Measurements from ENCODE around the gene ACAT2.

The ACAT2 gene

DNA sequence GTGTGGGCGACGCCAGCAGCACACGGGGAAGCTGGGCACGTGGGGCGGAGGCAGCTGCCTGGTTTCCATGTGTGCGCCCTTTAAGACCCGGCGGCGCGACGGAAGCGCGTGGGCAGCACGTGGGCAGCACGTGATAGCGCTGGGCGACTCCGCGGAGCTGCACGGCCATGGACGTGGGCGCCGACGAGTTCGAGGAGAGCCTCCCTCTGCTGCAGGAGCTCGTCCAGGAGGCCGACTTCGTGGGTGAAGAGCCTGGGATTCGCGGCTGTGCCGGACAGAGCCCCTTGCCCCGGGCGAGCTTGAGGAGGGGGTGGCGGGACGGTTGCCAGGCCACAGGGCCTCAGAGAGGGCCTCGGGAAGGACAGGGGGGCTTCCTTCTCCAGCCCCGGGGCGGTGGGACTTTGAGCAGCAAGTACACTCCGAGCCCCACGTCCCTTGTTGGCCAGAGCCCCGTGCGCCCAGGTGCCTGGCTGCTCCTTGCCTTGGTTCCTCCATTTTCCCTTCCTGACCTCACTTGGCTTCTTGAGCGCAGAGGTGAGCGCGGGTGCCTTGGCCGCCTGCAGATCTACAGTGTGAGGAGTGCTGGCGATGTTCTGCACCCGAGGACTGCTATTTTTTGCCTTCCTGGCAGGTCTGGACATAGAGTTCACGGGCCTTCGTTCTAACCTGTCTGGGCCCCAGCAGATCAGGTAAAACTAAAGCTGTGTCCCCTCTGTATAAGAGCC is 38.5 kb downstream of the ACAT2 start, which contains the start of gene PNLDC1:
PNLDC1 (plus strand) TSS at position 136 of the 725 bp plus-strand sequence; CDS start at position 168, 32 bp downstream.
- Histone ChIP-seq H3K18ac (ENCODE audit: low read length) (no peak within 1 kb of the TSS), H3K27ac (ENCODE audit: low read depth, low read length) (no peak within 1 kb of the TSS), H3K23ac (ENCODE audit: low read length) (no peak within 1 kb of the TSS), H4K8ac (ENCODE audit: low read depth, low read length) (no peak within 1 kb of the TSS), H2AFZ (ENCODE audit: insufficient read depth, low read length, poor library complexity) (no peak within 1 kb of the TSS), H2BK12ac (ENCODE audit: low read length) (no peak within 1 kb of the TSS), H3K36me3 (ENCODE audit: control insufficient read depth in 1 of 2, insufficient read depth in 2 of 2, low read length in 2 of 2) (peaks cover 11 to 20% of the 10 kb centered on the region in 2 experiments), H2AK5ac (ENCODE audit: low read length) (no peak within 1 kb of the TSS), H4K91ac (ENCODE audit: low read depth, low read length) (no peak within 1 kb of the TSS), H2BK5ac (ENCODE audit: low read depth, low read length, poor library complexity) (no peak within 1 kb of the TSS), H3K79me1 (ENCODE audit: low read length) (no peaks in the 10 kb centered on the region), H3K27me3 (ENCODE audit: insufficient read depth, low read length) (no peaks in the 10 kb centered on the region), H3K9ac (ENCODE audit: low read length) (no peak within 1 kb of the TSS), H4K12ac (ENCODE audit: low read depth, low read length) (no peak within 1 kb of the TSS), H3K79me2 (ENCODE audit: control insufficient read depth, insufficient read depth, low read length, poor library complexity) (no peaks in the 10 kb centered on the region), H2BK120ac (ENCODE audit: insufficient read depth, low read length, poor library complexity) (no peak within 1 kb of the TSS), H3K9me3 (ENCODE audit: insufficient read depth, low read depth, low read length) (peaks cover 2% of the 10 kb centered on the region), H3K4ac (ENCODE audit: low read depth, low read length) (no peak within 1 kb of the TSS), H3K4me3 (ENCODE audit: low read depth, low read length) (no peak within 1 kb of the TSS), H3K4me2 (ENCODE audit: low read length) (no peak within 1 kb of the TSS), H3K14ac (ENCODE audit: low read length) (no peak within 1 kb of the TSS), H3K4me1 (ENCODE audit: control insufficient read depth in 1 of 2, insufficient read depth in 2 of 2, low read length in 2 of 2) (no peaks in the 10 kb centered on the region)
- no CpG with 5 or more reads among the region's 50 CpGs for WGBS (ENCODE audit: extremely low coverage, insufficient coverage, insufficient read length)
- no peak for DNase-seq

- no peak overlapping the region for H3K27ac ChIP-seq (ENCODE audit: low read depth, low read length)
- no peak overlapping the region for H3K23ac ChIP-seq (ENCODE audit: low read length)
- H3K4ac ChIP-seq (ENCODE audit: low read depth, low read length), result no peak overlapping the region
- H3K79me1 ChIP-seq (ENCODE audit: low read length), result no peaks in the 10 kb centered on the region
- no peaks in the 10 kb centered on the region for H3K79me2 ChIP-seq (ENCODE audit: control insufficient read depth, insufficient read depth, low read length, poor library complexity)
- no peak overlapping the region for H4K91ac ChIP-seq (ENCODE audit: low read depth, low read length)
- no peak overlapping the region for H2BK5ac ChIP-seq (ENCODE audit: low read depth, low read length, poor library complexity)
- no peak overlapping the region for H2BK12ac ChIP-seq (ENCODE audit: low read length)
- no peak overlapping the region for H3K4me2 ChIP-seq (ENCODE audit: low read length)
- H4K8ac ChIP-seq (ENCODE audit: low read depth, low read length), result no peak overlapping the region
- no CpG with 5 or more reads among the region's 8 CpGs for WGBS (ENCODE audit: extremely low coverage, insufficient coverage, insufficient read length)
- H2BK120ac ChIP-seq (ENCODE audit: insufficient read depth, low read length, poor library complexity), result no peak overlapping the region
- H3K36me3 ChIP-seq (ENCODE audit: control insufficient read depth in 1 of 2, insufficient read depth in 2 of 2, low read length in 2 of 2), result peaks cover 3 to 15% of the 10 kb centered on the region in 2 experiments
- no peak overlapping the region for H3K14ac ChIP-seq (ENCODE audit: low read length)
- no peak overlapping the region for H3K18ac ChIP-seq (ENCODE audit: low read length)
- no peak overlapping the region for H2AK5ac ChIP-seq (ENCODE audit: low read length)
- no peak for DNase-seq
- H3K9ac ChIP-seq (ENCODE audit: low read length), result no peak overlapping the region
- peaks cover 2% of the 10 kb centered on the region for H3K9me3 ChIP-seq (ENCODE audit: insufficient read depth, low read depth, low read length)
- no peaks in the 10 kb centered on the region for H3K27me3 ChIP-seq (ENCODE audit: insufficient read depth, low read length)
- no peak overlapping the region for H4K12ac ChIP-seq (ENCODE audit: low read depth, low read length)
- H3K4me3 ChIP-seq (ENCODE audit: low read depth, low read length), result no peak overlapping the region
- no peak overlapping the region for H2AFZ ChIP-seq (ENCODE audit: insufficient read depth, low read length, poor library complexity)
- no peaks in the 10 kb centered on the region for H3K4me1 ChIP-seq (ENCODE audit: control insufficient read depth in 1 of 2, insufficient read depth in 2 of 2, low read length in 2 of 2)
These were observed 40.1 kb downstream of the ACAT2 start for GRCh38 chr6:159801935-159802334.

GRCh38 chr6:159804504-159804903 is 42.7 kb downstream of the ACAT2 start:
- peaks cover 0 to 5% of the 10 kb centered on the region in 2 experiments for H3K36me3 ChIP-seq (ENCODE audit: control insufficient read depth in 1 of 2, insufficient read depth in 2 of 2, low read length in 2 of 2)
- no peak overlapping the region for H2AFZ ChIP-seq (ENCODE audit: insufficient read depth, low read length, poor library complexity)
- no peak overlapping the region for H3K18ac ChIP-seq (ENCODE audit: low read length)
- H2BK120ac ChIP-seq (ENCODE audit: insufficient read depth, low read length, poor library complexity), result no peak overlapping the region
- no peaks in the 10 kb centered on the region for H3K79me2 ChIP-seq (ENCODE audit: control insufficient read depth, insufficient read depth, low read length, poor library complexity)
- no peak overlapping the region for H2BK12ac ChIP-seq (ENCODE audit: low read length)
- no peak overlapping the region for H3K14ac ChIP-seq (ENCODE audit: low read length)
- no peak overlapping the region for H4K12ac ChIP-seq (ENCODE audit: low read depth, low read length)
- H2AK5ac ChIP-seq (ENCODE audit: low read length), result no peak overlapping the region
- no peaks in the 10 kb centered on the region for H3K79me1 ChIP-seq (ENCODE audit: low read length)
- no peak overlapping the region for H3K23ac ChIP-seq (ENCODE audit: low read length)
- no peak overlapping the region for H4K8ac ChIP-seq (ENCODE audit: low read depth, low read length)
- H3K4me2 ChIP-seq (ENCODE audit: low read length), result no peak overlapping the region
- no peaks in the 10 kb centered on the region for H3K4me1 ChIP-seq (ENCODE audit: control insufficient read depth in 1 of 2, insufficient read depth in 2 of 2, low read length in 2 of 2)
- H3K9me3 ChIP-seq (ENCODE audit: insufficient read depth, low read depth, low read length), result peaks cover 2% of the 10 kb centered on the region
- H2BK5ac ChIP-seq (ENCODE audit: low read depth, low read length, poor library complexity), result no peak overlapping the region
- H3K9ac ChIP-seq (ENCODE audit: low read length), result no peak overlapping the region
- DNase-seq, result no peak
- no peaks in the 10 kb centered on the region for H3K27me3 ChIP-seq (ENCODE audit: insufficient read depth, low read length)
- no peak overlapping the region for H3K27ac ChIP-seq (ENCODE audit: low read depth, low read length)
- WGBS (ENCODE audit: extremely low coverage, insufficient coverage, insufficient read length), result no CpG with 5 or more reads among the region's 10 CpGs
- H4K91ac ChIP-seq (ENCODE audit: low read depth, low read length), result no peak overlapping the region
- no peak overlapping the region for H3K4me3 ChIP-seq (ENCODE audit: low read depth, low read length)
- H3K4ac ChIP-seq (ENCODE audit: low read depth, low read length), result no peak overlapping the region

DNA sequence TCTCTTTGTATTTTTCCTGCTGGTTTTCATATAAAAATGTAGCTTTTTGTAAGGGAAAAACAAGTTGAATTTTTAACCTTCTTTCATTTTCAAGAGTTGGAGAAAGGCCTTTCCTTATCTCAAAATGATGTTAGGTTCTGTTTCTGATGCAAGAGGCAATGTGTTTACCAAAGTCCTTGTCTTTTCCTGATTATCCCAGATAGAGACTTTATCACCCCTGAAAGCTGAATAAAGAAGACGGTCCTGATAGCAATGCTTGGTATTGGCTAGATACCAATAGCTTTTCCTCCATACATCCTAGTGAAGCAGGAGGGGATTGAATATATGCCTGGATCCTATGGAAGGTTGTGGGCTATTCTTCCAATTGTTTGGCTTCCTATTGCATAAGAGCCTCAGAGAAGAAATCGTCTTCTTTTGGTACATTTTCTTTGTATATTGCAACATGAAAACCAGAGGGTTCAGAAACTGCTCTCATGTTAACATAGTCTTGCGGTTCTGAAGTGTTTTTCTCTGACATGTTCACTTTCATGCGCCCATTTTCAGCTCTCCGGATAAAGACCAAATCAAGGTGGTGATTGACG is 43.7 kb downstream of the ACAT2 start:
- no CpG with 5 or more reads among the region's 6 CpGs for WGBS (ENCODE audit: extremely low coverage, insufficient coverage, insufficient read length)
- Histone ChIP-seq H3K79me1 (ENCODE audit: low read length) (no peaks in the 10 kb centered on the region), H2BK5ac (ENCODE audit: low read depth, low read length, poor library complexity) (no peak overlapping the region), H4K12ac (ENCODE audit: low read depth, low read length) (no peak overlapping the region), H3K4me1 (ENCODE audit: control insufficient read depth in 1 of 2, insufficient read depth in 2 of 2, low read length in 2 of 2) (no peaks in the 10 kb centered on the region), H2AFZ (ENCODE audit: insufficient read depth, low read length, poor library complexity) (no peak overlapping the region), H3K79me2 (ENCODE audit: control insufficient read depth, insufficient read depth, low read length, poor library complexity) (no peaks in the 10 kb centered on the region), H3K18ac (ENCODE audit: low read length) (no peak overlapping the region), H3K23ac (ENCODE audit: low read length) (no peak overlapping the region), H2BK120ac (ENCODE audit: insufficient read depth, low read length, poor library complexity) (no peak overlapping the region), H2BK12ac (ENCODE audit: low read length) (no peak overlapping the region), H3K36me3 (ENCODE audit: control insufficient read depth in 1 of 2, insufficient read depth in 2 of 2, low read length in 2 of 2) (no peaks in the 10 kb centered on the region), H3K9me3 (ENCODE audit: insufficient read depth, low read depth, low read length) (peaks cover 2% of the 10 kb centered on the region), H3K4me3 (ENCODE audit: low read depth, low read length) (no peak overlapping the region), H4K91ac (ENCODE audit: low read depth, low read length) (no peak overlapping the region), H4K8ac (ENCODE audit: low read depth, low read length) (no peak overlapping the region), H3K9ac (ENCODE audit: low read length) (no peak overlapping the region), H3K14ac (ENCODE audit: low read length) (no peak overlapping the region), H3K27me3 (ENCODE audit: insufficient read depth, low read length) (no peaks in the 10 kb centered on the region), H3K4me2 (ENCODE audit: low read length) (no peak overlapping the region), H3K4ac (ENCODE audit: low read depth, low read length) (no peak overlapping the region), H3K27ac (ENCODE audit: low read depth, low read length) (no peak overlapping the region), H2AK5ac (ENCODE audit: low read length) (no peak overlapping the region)
- peak in 1 of 2 donors; percentile 14 for DNase-seq

Data from trophoblast cell (in vitro differentiated cells and primary cell).